ENCODE data around the gene LEUTX. TPM values are rescaled to one million over a fixed set of nuclear protein-coding genes. Genes with fewer than 3 reads are reported as not detected.

Gene LEUTX
- total and polyA plus RNA-seq, 2 donors (not counting 1 experiment from before 2014, with no cell fraction given) = not detected

- peaks cover 18% of the 10 kb centered on the region for H3K79me2 ChIP-seq (ENCODE audit: control insufficient read depth, insufficient read depth, low read length)
- intact Hi-C loops (cut with micrococcal nuclease) = no loop called here
Observed at GRCh38 chr19:39814595-39814994, 35.9 kb downstream of the LEUTX start.

More at GRCh38 chr19:39814595-39814994, 35.9 kb downstream of the LEUTX start:
- DNase-seq (no peak), ATAC-seq (ENCODE audit: low read depth) (no peak)
- Histone ChIP-seq H3K36me3 (replicated peaks in 1 of 2; ENCODE audit: control extremely low read depth in 1 of 2, control insufficient read depth in 1 of 2, extremely low read depth in 1 of 2, insufficient read depth in 2 of 2, low read length in 1 of 2) (peaks cover 0 to 2% of the 10 kb centered on the region in 2 experiments), H3K27ac (ENCODE audit: low read length in 2 of 2) (no peak overlapping the region), H3K4me3 (ENCODE audit: control extremely low read depth in 1 of 5, extremely low read depth in 1 of 5, insufficient read depth in 1 of 5, low read depth in 2 of 5, low read length in 4 of 5) (no peak overlapping the region), H3K9me3 (ENCODE audit: control extremely low read depth in 1 of 3, control insufficient read depth in 2 of 3, insufficient read depth in 1 of 3, low read length in 2 of 3) (no peaks in the 10 kb centered on the region), H2AFZ (ENCODE audit: insufficient read depth, low read depth, low read length, poor library complexity, severe bottlenecking) (no peak overlapping the region), H3K4me2 (replicated peaks; ENCODE audit: low read depth, low read length, poor library complexity, severe bottlenecking) (no peak overlapping the region), H3K9ac (ENCODE audit: low read length) (no peak overlapping the region), H3K27me3 (replicated peaks in 1 of 4; ENCODE audit: control extremely low read depth in 1 of 4, control insufficient read depth in 3 of 4, insufficient read depth in 4 of 4, low read length in 3 of 4) (no peaks in the 10 kb centered on the region), H3K4me1 (ENCODE audit: control insufficient read depth in 2 of 2, insufficient read depth in 2 of 2, low read length in 2 of 2) (peaks cover 11 to 13% of the 10 kb centered on the region in 2 donors), H4K20me1 (ENCODE audit: control insufficient read depth, insufficient read depth, low read length, poor library complexity, severe bottlenecking) (no peaks in the 10 kb centered on the region)
- TF ChIP-seq CTCF (IDR thresholded peaks at IDR 0.05) (no peak), EZH2 (IDR thresholded peaks at IDR 0.05; ENCODE audit: borderline replicate concordance, insufficient read depth, low read depth, low read length, poor library complexity, severe bottlenecking) (no peak)
- Mint-ChIP-seq H3K4me3 (no peak overlapping the region), H3K4me1 (peaks cover 13% of the 10 kb centered on the region), H3K27ac (no peak overlapping the region), H3K27me3 (no peaks in the 10 kb centered on the region), H3K9me3 (ENCODE audit: insufficient read depth) (no peaks in the 10 kb centered on the region)
- CTCF ChIA-PET = interaction anchor here (1.0 to 1.1 kb wide), 2 partner anchors 22 to 47 kb away, joined by 3 read pairs; no protein-coding TSS in a partner anchor
- no CpG with 5 or more reads among the region's 3 CpGs for WGBS (ENCODE audit: insufficient coverage)
- POLR2A ChIA-PET = no interaction called here

Measured in B cell (primary cell).